MCF 10A (cell line): ENCODE measurements around the gene SPZ1. TPM values are rescaled to one million over a fixed set of nuclear protein-coding genes. Genes with fewer than 3 reads are reported as not detected.
"Not testable (repeated sequence)": the region's sequence is repeated elsewhere in the genome, so short reads cannot be mapped to it uniquely, and the experiment has no call there.

Source experiments
- BruUV-seq: library from RNA; stranded (reverse); fragments of 400-500 nt; replicated peaks from 2 replicates; lab custom pipeline; 2021; lab: Mats Ljungman, UMichigan
- CTCF ChIA-PET: fragments of 300-600 bp; sonication (Branson Sonifier 250); formaldehyde crosslinking; extraction: SDS; loops from one replicate; lab custom pipeline; 2021; ENCODE audit warnings: antibody characterized with exemption, inconsistent platforms; lab: Yijun Ruan, JAX
- POLR2A ChIA-PET: fragments of 300-600, 350-650 bp; sonication (Branson Sonifier 250); formaldehyde crosslinking; extraction: SDS; loops from one replicate; lab custom pipeline; 2020; ENCODE audit warnings: antibody characterized with exemption, inconsistent platforms; lab: Yijun Ruan, JAX
- DNase-seq: peaks from one replicate; pipeline ENCODE4 v3.0.0-alpha.2; 2018; ENCODE audit not compliant: unreplicated experiment
- H3K27ac Mint-ChIP-seq: one replicate; pipeline ENCODE4 v1.8.0; 2022; ENCODE audit warnings: mild to moderate bottlenecking, low read depth, mixed read lengths; ENCODE audit not compliant: unreplicated experiment
- H3K27me3 Mint-ChIP-seq: one replicate; pipeline ENCODE4 v1.8.0; 2022; ENCODE audit warnings: mixed read lengths; ENCODE audit not compliant: insufficient read depth, unreplicated experiment
- H3K36me3 Mint-ChIP-seq: one replicate; pipeline ENCODE4 v1.8.0; 2022; ENCODE audit warnings: mild to moderate bottlenecking, moderate library complexity, mixed read lengths; ENCODE audit not compliant: insufficient read depth, unreplicated experiment
- H3K4me1 Mint-ChIP-seq: one replicate; pipeline ENCODE4 v1.8.0; 2022; ENCODE audit warnings: mixed read lengths; ENCODE audit not compliant: insufficient read depth, unreplicated experiment
- H3K4me3 Mint-ChIP-seq: one replicate; pipeline ENCODE4 v1.8.0; 2022; ENCODE audit warnings: mild to moderate bottlenecking, moderate library complexity, mixed read lengths; ENCODE audit not compliant: unreplicated experiment
- H3K9me3 Mint-ChIP-seq: one replicate; pipeline ENCODE4 v1.8.0; 2022; ENCODE audit warnings: mixed read lengths; ENCODE audit not compliant: unreplicated experiment
- CTCF ChIP-seq: fragments of 200-600 bp; IDR thresholded peaks from one replicate; pipeline ENCODE4 v1.8.0; 2022; ENCODE audit warnings: antibody characterized with exemption, mild to moderate bottlenecking; ENCODE audit not compliant: unreplicated experiment
- intact Hi-C: fragments of 100-400 bp; cut with micrococcal nuclease; formaldehyde crosslinking; loops from 2 replicates; pipeline ENCODE4 v1.14.1; 2022
- total RNA-seq: library from RNA; stranded (reverse); gene quantifications from 2 replicates; pipeline ENCODE4 v1.2.3, GENCODE V29; 2022

The SPZ1 gene
- total RNA-seq, 1 experiment from 2014 or later: not detected

- no TSS peak for BruUV-seq
- H3K4me1 Mint-ChIP-seq: no peaks in the 10 kb centered on the region
- no peak overlapping the region for H3K4me3 Mint-ChIP-seq
- POLR2A ChIA-PET: interaction anchor here (0.5 kb wide), 1 partner anchor 325 kb away, joined by 3 read pairs; no protein-coding TSS in a partner anchor
- intact Hi-C loops: no loop called here
- H3K27ac Mint-ChIP-seq: no peak overlapping the region
- CTCF ChIA-PET: interaction anchor here (0.6 to 0.9 kb wide), 2 partner anchors 84 to 257 kb away, joined by 3 to 4 read pairs; no protein-coding TSS in a partner anchor
- H3K9me3 Mint-ChIP-seq: no peaks in the 10 kb centered on the region
- no peaks in the 10 kb centered on the region for H3K27me3 Mint-ChIP-seq
- no peak for TF ChIP-seq CTCF
- H3K36me3 Mint-ChIP-seq: no peaks in the 10 kb centered on the region
- DNase-seq: no peak
Measured at GRCh38 chr5:80341016-80341775, 21.4 kb downstream of the SPZ1 start.

- no peaks in the 10 kb centered on the region for H3K36me3 Mint-ChIP-seq
- POLR2A ChIA-PET: interaction anchor here (0.6 to 0.7 kb wide), 2 partner anchors 32 to 1255 kb away, joined by 3 read pairs; no protein-coding TSS in a partner anchor
- DNase-seq: no peak
- no peaks in the 10 kb centered on the region for H3K9me3 Mint-ChIP-seq
- H3K4me1 Mint-ChIP-seq: no peaks in the 10 kb centered on the region
- no peak for TF ChIP-seq CTCF
- H3K27me3 Mint-ChIP-seq: no peaks in the 10 kb centered on the region
- H3K4me3 Mint-ChIP-seq: no peak overlapping the region
- no peak overlapping the region for H3K27ac Mint-ChIP-seq
- intact Hi-C loops: no loop called here
- no TSS peak for BruUV-seq
- CTCF ChIA-PET: interaction anchor here (0.6 to 0.8 kb wide), 3 partner anchors 36 to 213 kb away, joined by 3 to 4 read pairs (median 3); partner anchors contain the start of gene SERINC5
Measured at GRCh38 chr5:80343067-80343466, 23.3 kb downstream of the SPZ1 start.

GRCh38 chr5:80346055-80346454 is 26.3 kb downstream of the SPZ1 start:
- Mint-ChIP-seq H3K9me3 (no peaks in the 10 kb centered on the region), H3K4me1 (no peaks in the 10 kb centered on the region), H3K27me3 (no peaks in the 10 kb centered on the region), H3K27ac (no peak overlapping the region), H3K4me3 (no peak overlapping the region), H3K36me3 (no peaks in the 10 kb centered on the region)
- BruUV-seq: no TSS peak
- CTCF ChIA-PET: interaction anchor here (0.6 to 1.3 kb wide), 4 partner anchors 11 to 609 kb away, joined by 3 to 4 read pairs (median 3); no protein-coding TSS in a partner anchor
- TF ChIP-seq CTCF: peak; percentile 36
- POLR2A ChIA-PET: no interaction called here
- DNase-seq: peak; percentile 55
- intact Hi-C loops: loop anchor here (1.0 kb wide), 1 partner anchor 326 kb away; no protein-coding TSS in a partner anchor

GRCh38 chr5:80348171-80348570 is 28.4 kb downstream of the SPZ1 start:
- Mint-ChIP-seq H3K27ac (no peak overlapping the region), H3K36me3 (no peaks in the 10 kb centered on the region), H3K4me1 (no peaks in the 10 kb centered on the region), H3K9me3 (no peaks in the 10 kb centered on the region), H3K27me3 (no peaks in the 10 kb centered on the region), H3K4me3 (no peak overlapping the region)
- POLR2A ChIA-PET: interaction anchor here (0.6 kb wide), 1 partner anchor 344 kb away, joined by 3 read pairs; no protein-coding TSS in a partner anchor
- intact Hi-C loops: no loop called here
- CTCF ChIA-PET: interaction anchor here (1.1 kb wide), 1 partner anchor 256 kb away, joined by 3 read pairs; no protein-coding TSS in a partner anchor
- TF ChIP-seq CTCF: no peak
- DNase-seq: no peak
- BruUV-seq: no TSS peak

GRCh38 chr5:80351019-80351418 is 31.2 kb downstream of the SPZ1 start:
- H3K27me3 Mint-ChIP-seq, BruUV-seq, intact Hi-C loops, H3K4me3 Mint-ChIP-seq, H3K36me3 Mint-ChIP-seq, H3K4me1 Mint-ChIP-seq, POLR2A ChIA-PET, H3K27ac Mint-ChIP-seq, DNase-seq, H3K9me3 Mint-ChIP-seq, CTCF ChIA-PET: not testable (repeated sequence)
